ENCODE measurements around the gene AMN.

AMN gene

DNA sequence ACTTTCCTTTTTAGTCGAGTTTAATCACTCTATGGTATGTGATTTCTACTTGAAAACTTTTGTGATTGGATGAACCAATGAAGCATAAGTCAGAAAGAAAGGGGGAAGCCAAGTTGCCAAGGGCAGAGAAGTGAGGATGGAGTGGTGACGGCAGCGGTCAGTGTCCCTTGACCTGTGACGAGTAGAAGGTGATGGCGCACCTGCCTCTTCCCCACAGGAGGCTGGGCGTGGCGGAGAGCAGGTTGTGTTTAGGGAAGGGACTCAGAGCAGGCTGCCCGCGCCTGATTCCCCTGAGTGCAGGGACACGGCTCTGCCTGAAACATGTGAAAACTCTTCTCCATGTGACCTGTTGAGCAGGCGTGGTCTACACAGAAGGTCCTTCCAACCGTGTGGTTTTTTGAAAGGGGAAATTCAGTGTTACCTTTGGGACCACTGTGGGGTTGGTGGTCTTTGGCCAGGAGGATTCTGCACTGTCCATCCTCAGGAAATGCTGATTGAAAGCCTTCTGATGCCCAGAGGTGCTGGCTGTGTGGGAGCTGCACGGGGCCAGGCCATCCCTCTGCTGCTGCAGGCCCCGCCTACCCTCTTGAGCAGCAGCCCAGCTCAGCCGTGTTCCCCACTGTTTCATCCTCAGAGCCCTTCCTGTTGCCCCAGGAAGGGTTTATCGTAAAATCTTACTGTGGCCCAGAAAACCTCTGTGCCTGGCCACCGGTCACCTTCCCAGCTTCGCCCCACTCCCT lies 23.5 kb upstream of the AMN start:
- DNase-seq (ENCODE audit: low spot score), result no peak

DNA sequence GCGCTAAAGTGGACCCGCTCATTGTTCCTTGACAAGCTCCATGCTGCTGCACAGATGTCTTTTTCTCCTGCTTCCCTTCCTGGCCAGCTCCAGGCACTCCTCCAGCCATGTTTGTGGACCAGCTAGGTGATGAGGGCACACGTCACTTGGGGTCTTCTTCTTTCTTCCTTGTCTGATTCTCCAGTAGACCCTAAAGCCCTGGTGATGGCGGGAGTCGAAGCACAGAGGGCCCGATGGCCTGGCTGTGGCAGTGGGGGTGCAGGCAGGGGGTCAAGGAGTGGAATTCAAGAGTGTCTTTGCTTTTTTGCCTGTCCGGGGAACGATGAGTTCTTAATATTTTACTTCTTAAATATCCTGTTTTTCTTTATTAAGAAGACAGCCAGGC lies 23.0 kb upstream of the AMN start:
- no peak for DNase-seq (ENCODE audit: low spot score)

DNA sequence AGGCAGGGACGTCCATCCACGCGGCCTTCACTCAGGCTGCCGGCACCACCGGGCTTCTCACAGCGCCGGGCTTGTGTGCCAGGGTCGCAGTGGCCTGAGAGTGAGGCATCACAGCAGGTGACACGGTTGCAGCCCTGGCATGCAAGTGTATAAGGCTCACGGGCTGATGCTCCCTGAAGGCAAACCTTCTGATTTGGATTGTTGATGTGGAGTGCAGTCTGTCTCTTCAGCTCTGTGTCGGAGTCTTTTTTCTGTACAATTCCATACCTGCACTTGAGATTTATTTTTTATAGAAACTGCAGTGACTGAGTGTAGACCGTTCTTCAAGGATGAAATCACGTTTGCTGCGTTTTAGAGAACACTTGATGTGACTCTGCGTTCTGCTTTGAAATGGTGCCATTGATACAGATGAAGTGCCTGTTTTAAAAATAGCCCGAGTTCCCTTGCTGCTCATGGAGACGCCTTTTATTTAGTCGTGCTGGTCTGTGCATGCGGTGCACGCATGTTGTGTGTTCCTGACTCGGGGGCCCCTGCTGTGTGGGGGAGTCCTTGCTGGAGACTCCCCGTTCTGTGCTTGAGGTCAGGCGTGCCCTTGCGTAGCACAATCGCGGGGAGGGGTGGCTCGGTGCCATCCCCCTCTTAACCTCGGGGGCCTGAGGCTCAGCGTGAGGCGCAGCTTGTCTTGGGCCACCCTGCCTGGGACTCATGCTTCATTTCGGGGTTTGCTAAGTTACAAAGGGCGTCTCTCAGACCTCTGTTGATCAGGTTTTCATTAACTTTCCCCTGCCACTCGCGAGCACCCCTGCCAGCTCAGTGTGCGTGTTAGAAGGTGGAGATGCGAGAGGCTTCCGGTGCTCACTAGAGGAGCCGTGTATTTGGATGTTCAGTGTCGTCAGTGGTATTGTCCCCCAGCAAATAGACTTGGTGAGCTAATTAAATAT lies 21.6 kb upstream of the AMN start:
- no peak for DNase-seq (ENCODE audit: low spot score)

DNA sequence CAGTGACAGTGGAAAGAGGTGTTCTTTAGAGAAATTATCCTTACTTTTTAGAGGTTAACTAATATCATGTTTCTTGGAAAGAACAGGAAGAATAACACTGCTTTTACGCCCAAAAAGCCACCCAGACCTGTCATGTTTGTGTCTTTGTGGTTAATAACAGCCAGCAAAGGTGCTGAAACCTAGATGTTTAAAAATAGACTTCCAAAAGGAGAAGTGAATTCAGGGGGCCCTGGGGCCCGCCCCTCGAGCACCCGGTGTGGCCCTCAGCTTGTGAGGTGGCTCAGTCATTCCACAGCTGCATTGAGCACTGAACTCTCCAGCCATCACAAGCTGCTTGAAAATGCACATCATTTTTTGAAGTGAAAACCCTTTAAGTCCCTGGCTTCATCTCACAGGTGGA lies 20.8 kb upstream of the AMN start:
- DNase-seq (ENCODE audit: low spot score), result no peak

DNA sequence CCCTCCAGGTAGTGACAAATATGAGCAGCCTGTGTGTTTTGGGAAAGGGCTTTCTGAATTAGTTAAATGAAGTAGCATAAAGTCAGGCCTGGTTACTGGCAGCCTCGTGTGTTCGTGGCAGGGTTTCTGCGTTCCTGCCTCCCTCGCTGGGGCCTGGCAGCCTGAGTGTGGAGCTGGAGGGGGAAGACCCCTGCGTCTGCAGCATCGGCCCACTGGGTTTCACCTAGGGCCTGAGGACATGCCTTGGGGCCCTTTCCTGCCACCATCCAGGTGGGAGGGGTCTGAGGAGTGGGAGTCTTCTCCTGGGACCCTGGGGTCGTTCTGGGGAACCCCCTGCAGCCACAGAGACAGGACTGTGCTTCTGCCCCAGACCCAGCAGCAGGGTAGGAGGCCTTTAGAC lies 20.4 kb upstream of the AMN start:
- DNase-seq (ENCODE audit: low spot score), result no peak

DNA sequence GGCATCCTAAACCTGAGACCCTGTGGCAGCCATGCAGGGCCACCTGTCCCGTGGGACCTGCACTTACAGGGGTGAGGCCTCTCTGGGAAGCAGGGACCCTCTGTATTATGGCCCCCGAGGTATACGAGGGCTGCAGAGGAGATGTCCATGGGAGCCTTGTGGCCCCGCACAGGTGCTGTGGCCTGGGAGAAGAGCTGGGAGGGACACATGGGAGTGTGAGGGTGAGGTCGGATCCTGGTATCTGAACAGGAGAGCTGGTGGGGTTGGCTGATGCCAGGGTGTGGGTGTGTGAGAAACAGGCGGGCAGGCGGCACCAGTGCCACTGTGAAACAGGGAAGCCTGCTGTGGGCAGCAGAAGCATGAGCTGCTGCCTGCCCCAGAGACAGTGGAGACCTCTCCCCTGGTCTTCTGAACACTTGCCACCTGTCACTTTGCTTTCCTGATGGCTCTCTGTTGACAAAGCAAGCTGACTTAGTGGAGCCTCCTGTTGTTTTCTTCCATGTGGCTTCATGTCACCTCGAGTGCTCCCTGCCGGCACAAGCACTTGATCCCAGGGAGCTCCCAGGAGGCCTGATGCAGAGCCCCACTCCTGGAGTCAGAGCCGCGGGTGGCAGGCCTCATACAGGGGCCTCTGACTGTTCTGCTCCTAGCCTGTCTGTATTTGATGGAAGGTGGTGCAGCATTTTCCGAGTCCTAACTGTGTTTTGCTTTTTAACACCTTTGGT lies 19.8 kb upstream of the AMN start:
- DNase-seq (ENCODE audit: low spot score), result no peak

DNA sequence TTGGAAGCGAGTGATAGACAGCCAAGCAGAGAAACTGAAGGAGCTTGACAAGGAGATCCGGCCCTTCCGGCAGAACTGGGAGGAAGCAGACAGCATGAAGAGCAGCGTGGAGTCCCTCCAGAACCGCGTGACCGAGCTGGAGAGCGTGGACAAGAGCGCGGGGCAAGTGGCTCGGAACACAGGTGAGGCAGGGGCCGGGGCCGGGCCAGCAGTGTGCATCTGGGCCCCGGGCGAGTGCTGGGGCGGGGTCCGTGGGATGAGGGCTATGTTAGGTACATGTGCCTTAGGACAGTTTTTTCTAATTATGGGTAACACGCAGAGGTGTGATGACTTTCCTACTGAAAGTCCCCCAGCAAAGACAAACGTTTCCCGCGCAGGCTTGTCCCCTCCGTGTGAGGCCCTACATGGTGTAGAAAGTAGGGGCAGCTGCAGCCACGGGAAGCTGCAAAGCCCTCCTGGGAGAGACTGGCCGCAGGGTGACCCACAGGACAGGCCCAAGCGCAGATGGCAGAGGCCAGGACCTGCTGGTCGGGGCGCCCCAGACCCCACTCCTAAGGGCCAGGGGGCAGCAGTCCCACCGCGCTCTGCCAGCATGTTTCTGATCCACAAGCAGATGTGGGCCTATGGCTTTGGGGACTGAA lies 19.1 kb upstream of the AMN start:
- no peak for DNase-seq (ENCODE audit: low spot score)

DNA sequence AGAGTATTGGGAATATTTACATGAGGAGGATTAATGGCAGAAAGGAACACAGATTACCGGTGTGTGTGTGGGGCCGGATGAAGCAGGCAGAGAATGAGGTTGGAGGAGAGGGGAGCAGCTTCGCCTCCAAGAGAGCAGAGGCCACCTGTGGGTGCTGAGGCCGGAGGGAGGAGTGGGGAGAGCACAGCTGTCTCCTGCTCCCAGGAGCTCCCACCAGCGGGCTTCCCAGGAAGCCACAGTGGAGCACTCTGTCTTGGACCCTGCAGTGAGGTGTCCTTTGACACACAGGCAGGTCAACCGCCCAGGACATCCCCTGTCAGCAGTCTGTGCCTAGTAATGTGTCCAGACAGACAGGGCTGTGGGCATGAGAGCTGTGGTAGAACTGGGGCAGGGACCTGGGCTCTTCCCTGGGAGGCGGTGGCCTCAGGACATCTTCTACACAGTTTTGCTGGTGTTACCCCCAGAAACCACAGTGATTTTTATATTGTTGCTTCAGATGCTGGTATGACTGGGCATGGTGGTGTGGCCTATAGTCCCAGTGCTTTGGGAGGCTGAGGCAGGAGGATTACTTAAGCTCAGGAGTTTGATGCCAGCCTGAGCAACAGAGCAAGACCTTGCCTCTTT lies 18.5 kb upstream of the AMN start:
- no peak for DNase-seq (ENCODE audit: low spot score)

DNA sequence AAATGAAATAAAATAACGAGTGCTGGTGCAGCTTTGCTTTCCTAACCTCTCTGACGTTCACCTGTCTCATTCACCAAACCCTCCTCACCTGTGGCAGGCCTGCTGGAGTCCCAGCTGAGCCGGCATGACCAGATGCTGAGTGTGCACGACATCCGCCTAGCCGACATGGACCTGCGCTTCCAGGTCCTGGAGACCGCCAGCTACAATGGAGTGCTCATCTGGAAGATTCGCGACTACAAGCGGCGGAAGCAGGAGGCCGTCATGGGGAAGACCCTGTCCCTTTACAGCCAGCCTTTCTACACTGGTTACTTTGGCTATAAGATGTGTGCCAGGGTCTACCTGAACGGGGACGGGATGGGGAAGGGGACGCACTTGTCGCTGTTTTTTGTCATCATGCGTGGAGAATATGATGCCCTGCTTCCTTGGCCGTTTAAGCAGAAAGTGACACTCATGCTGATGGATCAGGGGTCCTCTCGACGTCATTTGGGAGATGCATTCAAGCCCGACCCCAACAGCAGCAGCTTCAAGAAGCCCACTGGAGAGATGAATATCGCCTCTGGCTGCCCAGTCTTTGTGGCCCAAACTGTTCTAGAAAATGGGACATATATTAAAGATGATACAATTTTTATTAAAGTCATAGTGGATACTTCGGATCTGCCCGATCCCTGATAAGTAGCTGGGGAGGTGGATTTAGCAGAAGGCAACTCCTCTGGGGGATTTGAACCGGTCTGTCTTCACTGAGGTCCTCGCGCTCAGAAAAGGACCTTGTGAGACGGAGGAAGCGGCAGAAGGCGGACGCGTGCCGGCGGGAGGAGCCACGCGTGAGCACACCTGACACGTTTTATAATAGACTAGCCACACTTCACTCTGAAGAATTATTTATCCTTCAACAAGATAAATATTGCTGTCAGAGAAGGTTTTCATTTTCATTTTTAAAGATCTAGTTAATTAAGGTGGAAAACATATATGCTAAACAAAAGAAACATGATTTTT lies 17.1 kb upstream of the AMN start:
- no peak for DNase-seq (ENCODE audit: low spot score)

DNA sequence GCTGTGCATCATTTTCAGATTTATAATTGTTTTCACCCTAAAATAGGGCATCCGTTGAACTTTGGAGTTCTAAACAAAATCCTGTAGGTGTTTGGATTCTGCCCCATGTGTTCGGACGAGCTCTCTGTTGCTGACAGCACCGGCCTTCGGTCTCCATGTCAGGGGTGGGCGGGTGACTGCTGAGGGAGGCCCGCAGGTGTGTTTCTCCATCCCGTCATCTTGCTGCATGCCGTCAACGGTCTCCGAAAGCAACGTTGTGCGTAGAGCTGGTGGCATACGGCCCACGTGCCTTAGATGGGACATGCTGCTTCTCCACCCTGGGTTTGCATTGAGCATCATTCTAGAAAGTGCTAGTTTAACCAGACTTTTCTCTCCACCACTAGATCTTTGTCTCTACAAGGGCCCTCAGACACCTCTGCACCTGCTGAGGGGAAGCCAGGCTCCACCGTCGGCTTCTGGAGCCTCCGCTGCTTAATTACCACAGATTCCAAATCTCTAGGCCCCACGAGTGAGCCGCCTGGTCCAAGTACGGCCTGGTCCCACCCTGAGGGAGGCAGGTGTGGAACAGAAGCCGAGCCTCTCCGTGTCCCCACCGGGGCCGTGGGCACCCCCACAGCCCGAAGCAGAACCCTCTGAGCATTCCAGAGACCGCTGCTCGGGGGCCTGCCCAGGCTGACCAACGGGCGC lies 15.7 kb upstream of the AMN start:
- no peak for DNase-seq (ENCODE audit: low spot score)

DNA sequence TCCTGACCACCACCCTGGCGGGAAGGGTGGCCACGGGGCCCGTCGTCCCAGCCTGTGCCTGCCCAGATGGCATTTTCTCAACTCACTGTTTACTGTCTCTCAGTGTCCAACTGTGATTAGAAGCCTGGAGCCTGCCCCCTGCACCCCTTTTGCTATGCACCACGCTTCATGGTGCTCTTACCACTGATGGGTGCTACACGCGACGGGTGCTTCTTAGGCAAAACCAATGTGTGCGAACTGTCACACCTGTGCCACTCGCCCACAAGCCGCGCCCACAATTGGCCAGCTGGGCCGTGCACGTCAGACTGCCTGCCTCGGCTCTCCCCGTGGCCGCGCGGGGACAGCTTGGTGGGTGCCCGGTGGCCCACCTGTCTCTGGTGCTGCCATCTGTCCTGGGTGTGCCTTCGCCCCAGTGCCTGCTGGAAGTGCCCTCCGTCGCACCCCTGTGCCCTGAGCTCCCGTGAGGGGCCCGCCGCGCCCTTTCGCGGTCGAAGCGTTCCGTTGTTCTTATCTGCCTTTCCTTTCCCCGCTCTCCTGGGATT lies 15.1 kb upstream of the AMN start:
- DNase-seq (ENCODE audit: low spot score), result no peak

DNA sequence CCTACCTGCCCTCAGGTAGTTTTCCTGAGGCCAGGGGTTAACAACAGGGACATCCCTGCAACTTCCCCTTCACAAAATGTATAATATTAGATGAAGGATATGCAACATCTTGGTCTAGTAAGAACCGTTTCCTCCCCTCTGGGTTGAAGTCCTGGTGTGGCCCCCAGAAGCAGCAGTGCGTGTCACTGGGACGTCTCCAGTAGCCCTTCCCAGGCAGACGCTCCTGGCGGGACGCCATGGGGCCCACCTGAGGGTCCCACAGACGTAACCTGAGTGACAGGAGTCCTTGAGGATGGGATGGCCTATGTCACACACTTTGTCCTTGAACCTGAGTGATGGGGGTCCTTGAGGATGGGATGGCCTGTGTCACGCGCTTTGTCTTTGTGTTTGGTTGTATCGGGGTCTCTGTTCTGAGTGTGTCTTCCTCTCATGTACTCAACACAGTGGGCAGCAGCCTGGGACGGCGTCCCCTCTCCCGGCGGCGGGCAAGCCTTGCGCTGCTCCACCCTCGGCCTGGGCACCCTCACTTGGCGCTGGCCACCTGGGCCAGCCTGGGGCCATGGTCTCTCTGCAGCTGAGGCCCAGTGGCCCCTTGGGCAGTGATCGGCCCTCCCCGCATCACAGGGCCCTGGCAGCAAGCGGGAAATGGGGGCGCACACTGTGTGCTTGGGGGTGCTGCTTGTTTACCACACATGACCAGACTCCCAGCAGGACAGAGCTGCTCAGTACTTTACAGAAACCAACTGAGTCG lies 14.3 kb upstream of the AMN start:
- no peak for DNase-seq (ENCODE audit: low spot score)

DNA sequence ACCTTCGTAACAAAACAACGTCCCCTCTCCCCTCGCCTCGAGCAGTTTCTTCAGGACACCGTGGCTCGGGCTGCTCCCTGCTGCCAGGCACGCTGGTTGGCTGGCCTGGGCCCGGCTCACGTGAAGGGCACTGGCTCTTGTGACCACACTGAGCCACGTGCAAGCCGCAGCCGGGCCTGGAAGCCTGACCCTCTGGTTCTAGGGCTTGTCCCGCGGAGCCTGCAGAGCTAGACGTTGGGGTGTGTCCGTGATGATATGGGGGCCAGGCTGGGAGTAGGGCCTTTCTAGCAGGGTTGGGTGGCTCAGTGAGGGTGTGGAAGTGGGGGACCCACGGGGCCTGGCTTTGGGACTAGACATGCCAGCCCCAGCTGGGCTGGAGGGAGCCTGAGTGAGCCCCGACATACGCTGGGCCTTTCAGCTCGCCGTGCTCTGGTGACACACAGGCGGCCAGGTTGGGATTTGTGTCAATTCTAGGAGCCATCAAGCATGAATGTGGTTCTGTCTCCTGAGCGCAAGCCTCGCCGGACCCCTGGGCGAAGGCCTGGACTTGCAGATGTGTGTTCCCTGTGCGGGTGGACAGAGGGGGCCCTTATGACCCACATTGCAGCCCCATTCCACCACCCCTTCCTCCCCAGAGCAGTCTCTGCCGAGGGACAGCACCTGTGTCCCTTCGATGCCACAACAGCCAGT lies 13.6 kb upstream of the AMN start:
- DNase-seq (ENCODE audit: low spot score), result no peak

DNA sequence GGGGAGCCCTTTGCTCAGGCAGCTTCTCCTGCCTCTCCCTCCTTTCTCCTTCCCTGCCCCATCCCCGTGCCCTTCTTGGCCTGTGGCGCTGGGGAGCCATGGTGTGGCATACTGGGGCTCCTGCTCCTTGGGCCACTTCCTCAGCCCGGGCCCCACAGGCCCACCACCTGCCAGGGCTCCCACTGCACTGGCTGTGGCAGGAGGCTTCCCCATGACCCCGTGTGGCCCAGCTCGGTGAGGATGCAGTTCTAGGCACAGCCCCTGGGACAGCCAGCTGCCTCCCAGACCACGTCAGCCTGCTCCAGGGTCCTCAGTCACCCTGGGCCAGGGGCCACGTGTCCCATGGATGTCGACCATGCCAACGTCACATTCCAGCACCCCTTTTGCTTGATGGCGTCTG lies 13.0 kb upstream of the AMN start:
- DNase-seq (ENCODE audit: low spot score), result no peak

DNA sequence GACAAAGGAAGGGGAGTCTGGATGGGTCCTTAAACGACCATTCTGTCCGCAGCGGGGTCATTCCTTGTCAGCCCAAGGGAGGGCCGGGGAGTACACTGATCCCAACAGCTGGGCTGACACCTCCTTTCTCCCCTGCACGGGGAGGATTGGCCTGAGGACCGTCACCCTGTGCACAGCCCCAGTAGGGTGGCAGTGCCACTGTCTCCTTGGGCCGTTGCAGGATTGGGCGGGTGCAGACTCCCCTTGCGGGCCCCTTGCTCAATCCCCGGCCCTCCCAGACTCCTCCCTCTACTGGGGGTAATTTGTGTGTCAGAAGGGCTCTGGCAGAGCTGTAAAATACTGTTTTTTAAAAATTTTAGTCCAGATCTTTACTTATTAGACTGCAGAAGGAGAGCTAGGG lies 12.6 kb upstream of the AMN start:
- no peak for DNase-seq (ENCODE audit: low spot score)

DNA sequence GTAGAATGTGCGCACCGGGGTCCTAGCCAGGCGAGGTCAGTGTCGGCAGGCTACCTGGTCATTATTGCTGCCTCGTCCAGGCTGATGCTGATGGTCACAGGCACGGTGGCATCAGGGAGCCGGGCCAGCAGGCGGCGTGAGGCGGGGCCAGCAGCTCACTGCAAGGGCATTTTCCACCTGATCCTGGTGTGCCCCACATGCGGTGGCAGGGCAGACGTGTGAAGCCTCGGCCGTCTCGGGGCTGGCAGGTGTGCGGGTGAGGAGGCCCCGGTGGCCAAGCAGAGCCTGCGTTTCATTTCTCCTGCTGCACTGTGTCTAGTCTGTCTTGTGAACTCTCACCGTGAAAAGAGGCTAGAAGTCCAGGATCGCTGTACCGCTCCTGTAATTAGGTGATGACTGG lies 12.0 kb upstream of the AMN start:
- DNase-seq (ENCODE audit: low spot score), result no peak

DNA sequence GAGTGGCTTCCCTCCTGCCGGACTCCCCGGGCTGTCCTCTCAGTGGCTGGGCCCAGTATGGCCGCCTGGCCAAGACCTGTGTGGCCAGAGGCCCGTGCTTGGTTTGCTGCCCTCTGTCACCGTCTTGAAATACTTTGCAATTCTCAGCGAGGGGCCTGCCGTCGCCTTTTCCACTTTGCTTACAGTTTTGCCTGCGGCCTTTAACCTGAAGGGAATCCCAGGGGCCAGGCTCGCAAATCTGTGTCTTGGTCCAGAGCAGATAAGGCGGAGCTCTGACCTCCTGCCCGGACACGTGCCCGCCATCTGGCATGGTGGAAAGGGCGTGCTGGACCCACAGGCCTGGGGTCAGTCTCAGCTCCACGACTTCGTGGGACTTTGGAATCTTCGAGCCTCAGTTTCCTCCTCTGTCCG lies 10.9 kb upstream of the AMN start:
- no peak for DNase-seq (ENCODE audit: low spot score)

All from left forelimb (tissue), 1 donor.